Hepatocyte (in vitro differentiated cells): ENCODE measurements around the gene PPDPF. TPM values are rescaled to one million over a fixed set of nuclear protein-coding genes. Genes with fewer than 3 reads are reported as not detected.

Experiments used
- DNase-seq: peaks from one replicate; pipeline ENCODE4 v3.0.0-alpha.2; 2016; ENCODE audit warnings: low spot score
- H2AFZ ChIP-seq: fragments of 200-600 bp; sonication (generic); 2 replicates; pipeline ENCODE4 v1.6.0; 2016; ENCODE audit warnings: antibody characterized with exemption, mild to moderate bottlenecking
- H3K27ac ChIP-seq: fragments of 200-600 bp; sonication (generic); 2 replicates; pipeline ENCODE4 v1.5.1; 2016; ENCODE audit warnings: mild to moderate bottlenecking
- H3K27me3 ChIP-seq: fragments of 200-600 bp; sonication (generic); 2 replicates; pipeline ENCODE4 v1.6.1; 2016
- H3K36me3 ChIP-seq: fragments of 200-600 bp; sonication (generic); replicated peaks from 2 replicates; pipeline ENCODE4 v1.5.1; 2016; ENCODE audit warnings: low read depth; ENCODE audit not compliant: insufficient read depth
- H3K4me1 ChIP-seq: fragments of 200-600 bp; sonication (generic); 2 replicates; pipeline ENCODE4 v1.5.1; 2016; ENCODE audit warnings: mild to moderate bottlenecking, moderate library complexity; ENCODE audit not compliant: insufficient read depth
- H3K4me2 ChIP-seq: fragments of 200-600 bp; sonication (generic); 2 replicates; pipeline ENCODE4 v1.6.0; 2016
- H3K4me3 ChIP-seq: fragments of 200-600 bp; sonication (generic); 2 replicates; pipeline ENCODE4 v1.5.1; 2016; ENCODE audit warnings: mild to moderate bottlenecking
- H3K79me2 ChIP-seq: fragments of 200-600 bp; sonication (generic); 2 replicates; pipeline ENCODE4 v1.6.0; 2017; ENCODE audit warnings: mild to moderate bottlenecking
- H3K9me2 ChIP-seq: fragments of 200-600 bp; sonication (generic); replicated peaks from 2 replicates; pipeline ENCODE4 v1.6.0; 2017; ENCODE audit warnings: mild to moderate bottlenecking; ENCODE audit not compliant: insufficient read depth
- H3K9me3 ChIP-seq: fragments of 200-600 bp; sonication (generic); 2 replicates; pipeline ENCODE4 v1.5.1; 2016; ENCODE audit warnings: low read depth, mild to moderate bottlenecking
- H4K20me1 ChIP-seq: fragments of 200-600 bp; sonication (generic); 2 replicates; pipeline ENCODE4 v1.6.0; 2016; ENCODE audit warnings: mild to moderate bottlenecking; ENCODE audit not compliant: insufficient read depth, poor library complexity, severe bottlenecking
- EZH2 ChIP-seq: fragments of 200-600 bp; sonication (generic); IDR thresholded peaks from 2 replicates; pipeline ENCODE4 v1.6.1; 2016; ENCODE audit warnings: antibody characterized with exemption, mild to moderate bottlenecking, borderline replicate concordance
- EZH2phosphoT487 ChIP-seq: fragments of 200-600 bp; sonication (generic); IDR thresholded peaks from one replicate; pipeline ENCODE4 v1.6.1; 2018; ENCODE audit warnings: antibody characterized with exemption, mild to moderate bottlenecking, low read depth, moderate library complexity; ENCODE audit not compliant: unreplicated experiment, severe bottlenecking
- WGBS: methylation state at CpG from one replicate; pipeline ENCODE4 v1.1.6; 2016; ENCODE audit warnings: low lambda C conversion rate; ENCODE audit errors: missing lambda C conversion rate; 5-methylcytosine and 5-hydroxymethylcytosine counted together
- polyA plus RNA-seq: library from polyadenylated mRNA; unstranded; fragments of >200 nt; fragmentation: Nextera tagmentation; extraction: Ambion mirVana; gene quantifications from 2 replicates; pipeline ENCODE4 v1.2.1, GENCODE V29; 2016
- total RNA-seq: library from RNA; depleted of rRNA; stranded (reverse); fragments of >200 nt; gene quantifications from 2 replicates; pipeline ENCODE4 v1.2.3, GENCODE V29; 2014
- TF ChIP-seq, protein P1 (sequence below): fragments of 200-600 bp; sonication (generic); IDR thresholded peaks from 2 replicates; pipeline ENCODE4 v1.5.1; 2016; ENCODE audit warnings: antibody characterized with exemption, mild to moderate bottlenecking; ENCODE audit not compliant: poor library complexity

The PPDPF gene
- total and polyA plus RNA-seq, 2 experiments from 2014 or later: 55.1 to 333 TPM

DNA sequence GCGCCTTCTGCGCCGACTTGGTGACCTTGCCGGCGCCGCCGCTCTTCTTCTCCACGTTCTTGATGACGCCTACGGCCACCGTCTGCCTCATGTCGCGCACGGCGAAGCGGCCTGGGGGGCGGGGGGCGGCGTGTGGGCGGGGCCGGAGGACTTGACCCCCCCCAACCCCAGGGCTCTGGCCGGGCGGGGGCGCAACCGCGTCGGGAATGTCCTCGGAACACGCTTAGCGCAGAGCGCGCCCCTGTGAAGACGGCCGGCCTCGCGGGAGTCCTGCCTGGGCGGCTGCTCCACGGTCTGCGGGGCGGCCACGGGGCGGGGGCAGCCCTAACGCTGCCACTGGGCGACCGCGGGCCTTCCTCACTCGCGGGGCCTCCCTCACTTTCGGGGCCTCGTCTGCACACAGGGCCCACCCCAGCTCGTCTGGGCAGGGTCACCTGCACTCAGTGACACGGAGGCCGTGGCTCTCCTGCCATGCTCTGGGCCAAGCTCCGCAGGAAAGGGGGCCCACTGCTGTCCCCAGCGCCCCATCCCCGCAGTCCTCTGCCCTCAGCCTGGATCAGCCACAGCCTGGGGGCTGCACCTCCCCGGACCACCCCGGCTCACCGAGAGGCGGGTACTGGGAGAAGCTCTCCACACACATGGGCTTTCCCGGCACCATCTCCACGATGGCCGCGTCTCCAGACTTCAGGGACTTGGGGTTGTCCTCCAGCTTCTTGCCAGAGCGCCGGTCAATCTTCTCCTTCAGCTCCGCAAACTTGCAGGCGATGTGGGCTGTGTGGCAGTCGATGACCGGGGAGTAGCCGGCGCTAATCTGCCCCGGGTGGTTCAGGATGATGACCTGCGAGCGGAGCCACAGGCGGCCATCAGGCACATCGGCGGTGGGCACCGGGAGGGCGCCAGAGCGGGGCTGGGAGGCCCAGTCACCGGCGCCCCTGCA is 32.0 kb upstream of the PPDPF start:
- no peak overlapping the region for H3K27ac ChIP-seq
- no peak for DNase-seq
- H3K9me3 ChIP-seq: no peaks in the 10 kb centered on the region
- peaks cover 20% of the 10 kb centered on the region for H3K27me3 ChIP-seq
- H3K79me2 ChIP-seq: no peaks in the 10 kb centered on the region
- H3K4me3 ChIP-seq: no peak overlapping the region
- no peaks in the 10 kb centered on the region for H4K20me1 ChIP-seq
- peak overlapping the region; percentile 73 for H3K4me2 ChIP-seq
- no peaks in the 10 kb centered on the region for H3K36me3 ChIP-seq
- H3K4me1 ChIP-seq: no peaks in the 10 kb centered on the region
- no peaks in the 10 kb centered on the region for H3K9me2 ChIP-seq
- 37% methylated on average over 56 of the region's 83 CpGs for WGBS
- no peak for TF ChIP-seq EZH2phosphoT487
- TF ChIP-seq EZH2: no peak
- TF ChIP-seq, protein P1, sequence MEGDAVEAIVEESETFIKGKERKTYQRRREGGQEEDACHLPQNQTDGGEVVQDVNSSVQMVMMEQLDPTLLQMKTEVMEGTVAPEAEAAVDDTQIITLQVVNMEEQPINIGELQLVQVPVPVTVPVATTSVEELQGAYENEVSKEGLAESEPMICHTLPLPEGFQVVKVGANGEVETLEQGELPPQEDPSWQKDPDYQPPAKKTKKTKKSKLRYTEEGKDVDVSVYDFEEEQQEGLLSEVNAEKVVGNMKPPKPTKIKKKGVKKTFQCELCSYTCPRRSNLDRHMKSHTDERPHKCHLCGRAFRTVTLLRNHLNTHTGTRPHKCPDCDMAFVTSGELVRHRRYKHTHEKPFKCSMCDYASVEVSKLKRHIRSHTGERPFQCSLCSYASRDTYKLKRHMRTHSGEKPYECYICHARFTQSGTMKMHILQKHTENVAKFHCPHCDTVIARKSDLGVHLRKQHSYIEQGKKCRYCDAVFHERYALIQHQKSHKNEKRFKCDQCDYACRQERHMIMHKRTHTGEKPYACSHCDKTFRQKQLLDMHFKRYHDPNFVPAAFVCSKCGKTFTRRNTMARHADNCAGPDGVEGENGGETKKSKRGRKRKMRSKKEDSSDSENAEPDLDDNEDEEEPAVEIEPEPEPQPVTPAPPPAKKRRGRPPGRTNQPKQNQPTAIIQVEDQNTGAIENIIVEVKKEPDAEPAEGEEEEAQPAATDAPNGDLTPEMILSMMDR: no peak
- no peak overlapping the region for H2AFZ ChIP-seq

DNA sequence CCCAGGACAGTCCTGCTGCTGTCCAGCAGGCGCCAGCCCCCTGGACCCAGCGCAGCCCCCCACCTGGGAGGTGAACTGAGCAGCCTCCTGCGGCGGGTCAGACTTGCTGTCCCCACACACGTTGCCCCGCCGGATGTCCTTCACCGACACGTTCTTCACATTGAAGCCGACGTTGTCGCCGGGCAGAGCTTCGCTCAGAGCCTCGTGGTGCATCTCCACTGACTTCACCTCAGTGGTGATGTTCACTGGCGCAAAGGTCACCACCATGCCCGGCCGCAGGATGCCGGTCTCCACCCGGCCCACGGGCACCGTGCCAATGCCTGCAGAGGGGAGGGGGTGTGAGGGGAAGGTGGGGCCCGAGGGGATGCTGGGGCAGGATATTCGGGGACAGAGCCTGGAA is 30.1 kb upstream of the PPDPF start:
- Histone ChIP-seq H3K9me3 (no peaks in the 10 kb centered on the region), H4K20me1 (no peaks in the 10 kb centered on the region), H3K4me3 (no peak overlapping the region), H3K79me2 (no peaks in the 10 kb centered on the region), H3K4me1 (no peaks in the 10 kb centered on the region), H3K36me3 (no peaks in the 10 kb centered on the region), H3K27me3 (peaks cover 20% of the 10 kb centered on the region), H3K4me2 (no peak overlapping the region), H2AFZ (no peak overlapping the region), H3K9me2 (no peaks in the 10 kb centered on the region), H3K27ac (no peak overlapping the region)
- DNase-seq: no peak
- TF ChIP-seq EZH2 (no peak), EZH2phosphoT487 (no peak)
- 96% methylated on average over 23 of the region's 24 CpGs for WGBS

DNA sequence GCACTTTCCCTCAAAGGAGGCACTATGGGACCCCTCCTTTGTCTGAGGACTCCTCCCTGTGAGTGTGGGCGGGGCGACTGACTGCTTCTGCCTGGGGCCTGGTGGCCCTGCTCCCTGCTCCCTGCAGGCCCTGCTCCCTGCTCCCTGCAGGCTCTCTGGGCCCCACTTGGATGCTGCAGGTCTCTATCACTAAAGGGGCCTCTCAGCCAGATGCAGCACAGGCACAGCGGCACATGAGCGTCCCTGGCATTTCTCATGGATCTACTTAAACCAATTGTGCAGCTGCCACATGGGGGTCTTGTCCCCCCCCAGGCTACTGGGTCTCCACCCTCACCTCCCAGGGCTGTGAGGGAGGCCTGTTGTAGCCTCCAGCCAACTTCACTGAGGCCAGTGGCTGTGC is 29.5 kb upstream of the PPDPF start:
- Histone ChIP-seq H3K27me3 (peaks cover 20% of the 10 kb centered on the region), H4K20me1 (no peaks in the 10 kb centered on the region), H3K27ac (no peak overlapping the region), H3K4me1 (no peaks in the 10 kb centered on the region), H3K9me2 (no peaks in the 10 kb centered on the region), H3K79me2 (no peaks in the 10 kb centered on the region), H3K4me2 (no peak overlapping the region), H3K9me3 (no peaks in the 10 kb centered on the region), H3K36me3 (no peaks in the 10 kb centered on the region), H2AFZ (no peak overlapping the region), H3K4me3 (no peak overlapping the region)
- WGBS: 94% methylated on average over 4 of the region's 4 CpGs
- TF ChIP-seq, protein P1: no peak
- TF ChIP-seq EZH2: no peak
- no peak for TF ChIP-seq EZH2phosphoT487
- no peak for DNase-seq

DNA sequence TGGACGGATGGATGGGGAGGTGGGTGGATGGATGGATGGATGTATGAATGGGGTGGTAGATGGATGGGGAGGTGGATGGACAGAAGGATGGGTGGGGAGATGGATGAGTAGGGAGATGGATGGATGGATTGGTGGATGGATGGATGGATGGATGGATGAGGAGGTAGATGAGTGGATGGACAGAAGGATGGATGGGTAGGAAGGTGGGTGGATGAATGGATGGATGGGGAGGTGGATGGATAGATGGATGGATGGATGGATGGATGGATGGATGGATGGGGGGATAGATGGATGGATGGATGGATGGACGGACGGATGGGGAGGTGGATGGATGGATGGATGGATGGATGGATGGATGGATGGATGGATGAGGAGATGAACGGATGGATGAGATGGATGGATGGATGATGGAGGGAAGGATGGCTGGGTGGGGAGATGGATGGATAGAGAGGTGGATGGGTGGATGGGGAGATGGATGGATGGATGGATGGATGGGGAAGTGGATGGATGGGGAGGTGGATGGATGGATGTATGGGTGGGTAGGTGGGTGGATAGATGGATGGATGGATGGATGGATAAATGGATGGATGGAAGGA is 28.8 kb upstream of the PPDPF start:
- H4K20me1 ChIP-seq: no peaks in the 10 kb centered on the region
- no peaks in the 10 kb centered on the region for H3K79me2 ChIP-seq
- 74% methylated on average over 2 of the region's 4 CpGs for WGBS
- H3K27ac ChIP-seq: no peak overlapping the region
- H3K36me3 ChIP-seq: no peaks in the 10 kb centered on the region
- DNase-seq: no peak
- H3K9me3 ChIP-seq: no peaks in the 10 kb centered on the region
- H2AFZ ChIP-seq: no peak overlapping the region
- H3K4me3 ChIP-seq: no peak overlapping the region
- no peaks in the 10 kb centered on the region for H3K4me1 ChIP-seq
- TF ChIP-seq EZH2 (no peak), EZH2phosphoT487 (no peak)
- TF ChIP-seq, protein P1: no peak
- peaks cover 20% of the 10 kb centered on the region for H3K27me3 ChIP-seq
- no peak overlapping the region for H3K4me2 ChIP-seq
- H3K9me2 ChIP-seq: no peaks in the 10 kb centered on the region
